ENCODE data around the gene FES.

DNA sequence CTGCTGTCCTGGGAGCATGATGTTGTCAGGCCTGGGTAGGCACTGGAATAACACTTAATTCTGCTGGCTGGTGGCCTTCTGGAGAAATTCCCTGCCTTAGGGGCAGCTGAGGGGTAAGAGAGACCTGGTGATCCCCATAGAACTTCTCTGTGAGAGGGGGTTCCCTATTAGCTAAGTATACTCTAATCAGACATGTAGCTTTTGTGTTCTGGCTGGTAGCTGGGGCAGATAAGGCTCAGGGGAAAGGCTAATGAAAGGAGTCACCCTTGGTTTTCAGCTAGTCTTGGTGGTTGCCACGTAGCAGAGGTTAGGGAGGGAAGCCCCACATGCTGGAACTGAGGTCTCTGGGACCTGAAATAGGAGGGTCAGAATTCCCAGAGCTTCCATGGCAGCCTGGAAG lies 49.0 kb downstream of the FES start:
- TF ChIP-seq, protein P1, sequence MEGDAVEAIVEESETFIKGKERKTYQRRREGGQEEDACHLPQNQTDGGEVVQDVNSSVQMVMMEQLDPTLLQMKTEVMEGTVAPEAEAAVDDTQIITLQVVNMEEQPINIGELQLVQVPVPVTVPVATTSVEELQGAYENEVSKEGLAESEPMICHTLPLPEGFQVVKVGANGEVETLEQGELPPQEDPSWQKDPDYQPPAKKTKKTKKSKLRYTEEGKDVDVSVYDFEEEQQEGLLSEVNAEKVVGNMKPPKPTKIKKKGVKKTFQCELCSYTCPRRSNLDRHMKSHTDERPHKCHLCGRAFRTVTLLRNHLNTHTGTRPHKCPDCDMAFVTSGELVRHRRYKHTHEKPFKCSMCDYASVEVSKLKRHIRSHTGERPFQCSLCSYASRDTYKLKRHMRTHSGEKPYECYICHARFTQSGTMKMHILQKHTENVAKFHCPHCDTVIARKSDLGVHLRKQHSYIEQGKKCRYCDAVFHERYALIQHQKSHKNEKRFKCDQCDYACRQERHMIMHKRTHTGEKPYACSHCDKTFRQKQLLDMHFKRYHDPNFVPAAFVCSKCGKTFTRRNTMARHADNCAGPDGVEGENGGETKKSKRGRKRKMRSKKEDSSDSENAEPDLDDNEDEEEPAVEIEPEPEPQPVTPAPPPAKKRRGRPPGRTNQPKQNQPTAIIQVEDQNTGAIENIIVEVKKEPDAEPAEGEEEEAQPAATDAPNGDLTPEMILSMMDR (IDR thresholded peaks at IDR 0.05; ENCODE audit: borderline replicate concordance, extremely low read depth, low read length, poor library complexity, severe bottlenecking) = no peak
- no peak for TF ChIP-seq EZH2 (IDR thresholded peaks at IDR 0.05; ENCODE audit: borderline replicate concordance, low read depth, low read length, severe bottlenecking)
